Vagina (tissue), 2 donors: Measurements from ENCODE around the gene ORAI1. TPM values are rescaled to one million over a fixed set of nuclear protein-coding genes. Genes with fewer than 3 reads are reported as not detected.

Source experiments
- DNase-seq, 2 donors: peaks; one replicate each; pipeline ENCODE4 v3.0.0-alpha.2; 2017; ENCODE audit errors: extremely low spot score in 2 of 2
- H3K27ac ChIP-seq: fragments of 200-600 bp; sonication (generic); one replicate; pipeline ENCODE4 v1.5.1; 2019
- H3K27me3 ChIP-seq: fragments of 200-600 bp; sonication (generic); one replicate; pipeline ENCODE4 v1.5.1; 2019
- H3K36me3 ChIP-seq, 2 donors: fragments of 200-600 bp; sonication (generic); one replicate each; pipeline ENCODE4 v1.5.1; 2017 to 2019
- H3K4me1 ChIP-seq: fragments of 200-600 bp; sonication (generic); one replicate; pipeline ENCODE4 v1.5.1; 2019
- H3K4me3 ChIP-seq, 2 donors: fragments of 200-600 bp; sonication (generic); 1 replicate in 1 of 2; 2 replicates in 1 of 2; pipeline ENCODE4 v1.5.1; 2016 to 2019
- H3K9me3 ChIP-seq: fragments of 200-600 bp; sonication (generic); one replicate; pipeline ENCODE4 v1.5.1; 2019
- CTCF ChIP-seq, 3 experiments: fragments of 450-650 bp in 2 of 3; fragments of 200-600 bp in 1 of 3; sonication (generic) in 1 of 3; IDR thresholded peaks; one replicate each; pipeline ENCODE4 v1.5.1; 2017 to 2019; ENCODE audit warnings: antibody characterized with exemption in 3 of 3, mild to moderate bottlenecking in 2 of 3, moderate library complexity in 2 of 3
- POLR2A ChIP-seq, 2 donors: fragments of 450-650 bp; IDR thresholded peaks; one replicate each; pipeline ENCODE4 v1.6.1; 2017; ENCODE audit warnings: antibody characterized with exemption in 2 of 2, mild to moderate bottlenecking in 2 of 2, moderate library complexity in 2 of 2
- POLR2AphosphoS5 ChIP-seq, 2 donors: sonication (generic); formaldehyde crosslinking; IDR thresholded peaks; one replicate each; pipeline ENCODE4 v1.9.0; 2017; ENCODE audit warnings: antibody characterized with exemption in 2 of 2, mild to moderate bottlenecking in 2 of 2, low read depth in 1 of 2; ENCODE audit not compliant: insufficient read depth in 1 of 2
- intact Hi-C: fragments of 100-400 bp; cut with DNase I; formaldehyde crosslinking; loops from one replicate; pipeline ENCODE4 v1.15.1; 2023
- total RNA-seq: library from RNA; depleted of rRNA; stranded (reverse); fragments of >200 nt; gene quantifications from one replicate; pipeline ENCODE4 v1.2.3, GENCODE V29; 2016

The ORAI1 gene
- total RNA-seq, 1 donor from 2014 or later: 18.2 TPM

DNA sequence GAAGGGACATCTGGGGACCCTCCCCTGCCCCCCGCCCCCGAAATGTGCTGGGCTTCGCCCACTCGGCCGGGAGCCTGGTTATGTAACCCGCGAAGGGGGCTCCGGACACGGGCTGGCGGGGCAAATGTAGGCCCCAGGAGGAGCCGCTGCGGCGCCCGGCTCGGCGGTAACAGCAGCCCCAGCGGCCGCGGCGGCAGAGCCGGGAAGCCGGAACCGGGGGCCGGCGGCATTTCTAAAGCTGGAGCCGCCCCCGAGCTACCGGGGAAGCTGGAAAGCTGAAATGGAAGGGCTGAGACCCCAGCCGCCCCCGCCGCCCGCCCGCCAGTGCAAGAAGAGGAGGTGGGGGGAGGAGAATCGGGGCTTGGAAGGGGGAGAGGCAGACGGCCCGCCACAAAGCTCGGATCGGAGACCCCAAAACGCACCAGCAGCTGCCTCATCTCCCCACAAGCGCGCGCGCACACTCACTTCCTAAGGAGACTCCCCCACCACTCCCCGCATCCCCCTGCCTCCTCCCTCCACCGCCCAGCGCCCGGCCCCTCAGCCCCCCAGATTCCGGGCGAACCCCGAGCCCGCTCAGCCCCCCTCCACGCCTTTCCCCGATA is 47.0 kb upstream of the ORAI1 start:
- H3K9me3 ChIP-seq: no peaks in the 10 kb centered on the region
- H3K36me3 ChIP-seq: no peaks in the 10 kb centered on the region
- no peak for TF ChIP-seq CTCF (IDR thresholded peaks at IDR 0.05)
- TF ChIP-seq POLR2AphosphoS5 (IDR thresholded peaks at IDR 0.05; ENCODE audit: insufficient read depth in 1 of 2, low read depth in 1 of 2): no peak
- no peak for TF ChIP-seq POLR2A (IDR thresholded peaks at IDR 0.05)
- no peaks in the 10 kb centered on the region for H3K27me3 ChIP-seq
- DNase-seq: no peak
- peak overlapping the region; percentile 54 to 74 for H3K4me3 ChIP-seq
- H3K27ac ChIP-seq: peak overlapping the region; percentile 86
- peaks cover 59% of the 10 kb centered on the region for H3K4me1 ChIP-seq
- intact Hi-C loops: no loop called here

GRCh38 chr12:121579981-121580868 is 46.1 kb upstream of the ORAI1 start:
- no peak for DNase-seq
- intact Hi-C loops: no loop called here
- peaks cover 59% of the 10 kb centered on the region for H3K4me1 ChIP-seq

DNA sequence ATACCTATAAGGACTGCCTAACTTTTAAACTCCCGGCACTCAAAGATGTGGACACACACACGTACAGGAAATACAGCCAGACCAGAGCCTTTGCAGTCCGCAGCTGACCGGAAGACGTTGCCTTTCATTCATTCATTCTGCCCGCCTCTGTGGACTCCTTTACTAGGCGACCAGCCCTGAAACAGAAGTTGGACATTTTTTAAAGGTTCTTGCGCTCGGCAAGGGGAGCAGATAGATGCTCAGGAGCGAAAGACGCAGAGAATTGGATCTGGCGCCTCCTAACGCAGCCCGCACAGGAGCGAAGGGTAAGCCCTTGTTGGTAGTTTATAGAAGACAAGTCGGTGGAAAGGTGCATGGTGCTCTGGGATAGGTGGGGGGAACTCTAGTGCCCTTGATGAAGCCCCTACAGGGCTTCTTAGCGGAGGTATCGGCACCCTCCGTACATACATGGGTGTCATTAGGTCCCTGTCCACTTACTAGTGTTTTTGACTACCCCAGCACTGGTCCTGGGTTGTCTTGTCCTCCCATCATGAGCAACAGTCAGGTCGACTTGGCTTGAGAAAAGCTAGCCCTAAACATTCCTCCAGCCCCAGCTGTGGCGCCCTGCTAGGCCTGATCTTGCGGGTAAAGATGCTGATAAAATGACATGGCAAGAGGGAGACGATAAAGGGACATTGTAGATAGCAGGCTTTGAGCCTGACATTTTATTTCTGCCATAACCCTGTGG is 45.2 kb upstream of the ORAI1 start, which contains the start of gene KDM2B:
Gene KDM2B (minus strand): TSS at position 65 of the 727 bp plus-strand sequence. CDS start 112 bp downstream, outside the sequence.
- no peak for TF ChIP-seq POLR2A (IDR thresholded peaks at IDR 0.05)
- no peak for TF ChIP-seq POLR2AphosphoS5 (IDR thresholded peaks at IDR 0.05; ENCODE audit: insufficient read depth in 1 of 2, low read depth in 1 of 2)
- no peak for TF ChIP-seq CTCF (IDR thresholded peaks at IDR 0.05)
- H3K4me3 ChIP-seq: peak within 1 kb of the TSS; percentile 54 to 74
- no peak for DNase-seq
- H3K36me3 ChIP-seq: no peaks in the 10 kb centered on the region
- H3K9me3 ChIP-seq: no peaks in the 10 kb centered on the region
- intact Hi-C loops: loop anchor here (1.0 kb wide), 1 partner anchor 29 kb away; no protein-coding TSS in a partner anchor
- H3K27me3 ChIP-seq: no peaks in the 10 kb centered on the region
- peaks cover 52% of the 10 kb centered on the region for H3K4me1 ChIP-seq
- H3K27ac ChIP-seq: peak within 1 kb of the TSS; percentile 86

More at GRCh38 chr12:121579981-121580868, 46.1 kb upstream of the ORAI1 start:
- H3K27ac ChIP-seq: peak overlapping the region; percentile 86
- peak overlapping the region; percentile 54 to 74 for H3K4me3 ChIP-seq
- H3K27me3 ChIP-seq: no peaks in the 10 kb centered on the region
- no peaks in the 10 kb centered on the region for H3K9me3 ChIP-seq
- no peaks in the 10 kb centered on the region for H3K36me3 ChIP-seq
- peak in 1 of 2 donors; percentile 20 for TF ChIP-seq POLR2AphosphoS5 (IDR thresholded peaks at IDR 0.05; ENCODE audit: insufficient read depth in 1 of 2, low read depth in 1 of 2)
- no peak for TF ChIP-seq CTCF (IDR thresholded peaks at IDR 0.05)
- no peak for TF ChIP-seq POLR2A (IDR thresholded peaks at IDR 0.05)

DNA sequence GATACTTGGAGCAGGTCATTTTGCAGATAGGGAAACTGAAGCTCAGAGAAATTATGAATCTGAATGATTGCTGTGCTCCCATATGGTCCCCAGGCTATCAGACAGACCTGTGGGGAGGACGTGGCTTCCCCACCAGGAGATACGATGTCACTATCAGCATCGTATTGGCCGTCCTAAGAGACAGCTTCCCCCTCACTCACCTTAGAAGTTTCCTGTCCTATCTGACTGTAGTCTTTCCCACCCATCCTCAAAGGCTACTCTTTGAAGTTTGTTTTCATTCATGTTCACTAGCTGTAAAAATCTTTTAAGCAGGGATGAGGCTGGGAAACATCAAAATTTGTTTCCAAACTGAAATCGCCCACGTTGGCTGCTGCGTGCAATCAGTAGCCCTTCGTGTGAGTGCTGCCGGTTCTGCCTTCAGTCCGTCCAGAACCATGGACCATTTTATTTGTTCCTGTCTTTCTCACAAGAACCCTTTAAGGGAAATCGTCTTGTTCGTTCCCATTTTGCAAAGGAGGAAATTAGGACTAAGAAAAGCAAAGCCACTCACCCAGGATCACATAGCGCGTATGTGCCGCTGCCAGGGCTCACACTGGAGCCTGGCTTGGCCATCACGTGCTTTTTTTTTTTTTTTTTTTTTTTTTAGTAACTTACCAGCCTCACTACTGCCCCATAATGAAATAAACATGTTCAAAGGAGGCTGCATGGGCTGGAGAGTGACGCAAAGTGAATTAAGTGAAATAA is 44.5 kb upstream of the ORAI1 start:
- Histone ChIP-seq H3K27ac (peak overlapping the region; percentile 86), H3K9me3 (no peaks in the 10 kb centered on the region), H3K4me1 (peaks cover 45% of the 10 kb centered on the region), H3K36me3 (no peaks in the 10 kb centered on the region), H3K4me3 (peak overlapping the region; percentile 54 to 74), H3K27me3 (no peaks in the 10 kb centered on the region)
- intact Hi-C loops: loop anchor here (1.0 kb wide), 1 partner anchor 28 kb away; no protein-coding TSS in a partner anchor
- no peak for DNase-seq
- TF ChIP-seq POLR2AphosphoS5 (IDR thresholded peaks at IDR 0.05; ENCODE audit: insufficient read depth in 1 of 2, low read depth in 1 of 2) (peak in 1 of 2 donors; percentile 41), CTCF (IDR thresholded peaks at IDR 0.05) (no peak)
